ENCODE results near the gene GPC6. TPM values are rescaled to one million over a fixed set of nuclear protein-coding genes. Genes with fewer than 3 reads are reported as not detected.

Gene GPC6
- total RNA-seq, 3 donors from 2014 or later (not counting 1 experiment from before 2014, with no cell fraction given) = not detected

- no CpG with 5 or more reads among the region's 1 CpG for WGBS (ENCODE audit: insufficient coverage)
- TF ChIP-seq CTCF (IDR thresholded peaks at IDR 0.05) = no peak
- H3K4me3 Mint-ChIP-seq = no peak overlapping the region
- Histone ChIP-seq H3K4me3 (ENCODE audit: low read length) (no peak overlapping the region), H3K27ac (ENCODE audit: low read length) (no peak overlapping the region), H3K27me3 (ENCODE audit: control insufficient read depth, insufficient read depth, low read length) (peaks cover 2% of the 10 kb centered on the region), H3K4me1 (ENCODE audit: control insufficient read depth, insufficient read depth, low read length) (no peaks in the 10 kb centered on the region), H3K9me3 (ENCODE audit: control insufficient read depth, insufficient read depth, low read length) (no peaks in the 10 kb centered on the region), H3K36me3 (ENCODE audit: control insufficient read depth, insufficient read depth, low read length) (no peaks in the 10 kb centered on the region)
- no peak for DNase-seq
- H3K9me3 Mint-ChIP-seq = peaks cover 3% of the 10 kb centered on the region in 2 donors
- intact Hi-C loops (cut with micrococcal nuclease) = no loop called here
- ATAC-seq = peak in 1 of 3 donors; percentile 18
- H3K4me1 Mint-ChIP-seq = peaks cover 12% of the 10 kb centered on the region in 2 donors
- H3K27me3 Mint-ChIP-seq (ENCODE audit: low read depth in 2 of 2) = peaks cover 10 to 19% of the 10 kb centered on the region in 2 donors
- no peak overlapping the region for H3K27ac Mint-ChIP-seq
- no peaks in the 10 kb centered on the region for H3K36me3 Mint-ChIP-seq
Measured at GRCh38 chr13:94419304-94419924, 1192.8 kb downstream of the GPC6 start.

GRCh38 chr13:94419925-94420305, 1193.3 kb downstream of the GPC6 start:
- Mint-ChIP-seq H3K27ac (no peak overlapping the region), H3K27me3 (ENCODE audit: low read depth in 2 of 2) (peaks cover 12 to 14% of the 10 kb centered on the region in 2 donors), H3K4me1 (peaks cover 12% of the 10 kb centered on the region in 2 donors), H3K4me3 (no peak overlapping the region), H3K9me3 (peaks cover 3% of the 10 kb centered on the region in 2 donors), H3K36me3 (no peaks in the 10 kb centered on the region)
- 20% methylated on average over 1 of the region's 1 CpG for WGBS (ENCODE audit: insufficient coverage)
- Histone ChIP-seq H3K27ac (ENCODE audit: low read length) (no peak overlapping the region), H3K27me3 (ENCODE audit: control insufficient read depth, insufficient read depth, low read length) (peaks cover 2% of the 10 kb centered on the region), H3K4me3 (ENCODE audit: low read length) (no peak overlapping the region), H3K36me3 (ENCODE audit: control insufficient read depth, insufficient read depth, low read length) (no peaks in the 10 kb centered on the region), H3K4me1 (ENCODE audit: control insufficient read depth, insufficient read depth, low read length) (no peaks in the 10 kb centered on the region), H3K9me3 (ENCODE audit: control insufficient read depth, insufficient read depth, low read length) (no peaks in the 10 kb centered on the region)
- TF ChIP-seq CTCF (IDR thresholded peaks at IDR 0.05) = no peak
- intact Hi-C loops (cut with micrococcal nuclease) = no loop called here
- DNase-seq (no peak), ATAC-seq (no peak)

GRCh38 chr13:94427313-94427953, 1200.8 kb downstream of the GPC6 start:
- TF ChIP-seq CTCF (IDR thresholded peaks at IDR 0.05) = no peak
- H3K9me3 ChIP-seq (ENCODE audit: control insufficient read depth, insufficient read depth, low read length) = no peaks in the 10 kb centered on the region
- Mint-ChIP-seq H3K36me3 (no peaks in the 10 kb centered on the region), H3K27ac (no peak overlapping the region), H3K27me3 (ENCODE audit: low read depth in 2 of 2) (peaks cover 0 to 4% of the 10 kb centered on the region in 2 donors), H3K4me1 (no peaks in the 10 kb centered on the region), H3K9me3 (no peaks in the 10 kb centered on the region), H3K4me3 (no peak overlapping the region)
- ATAC-seq = no peak
- no peak for DNase-seq
- intact Hi-C loops (cut with micrococcal nuclease) = no loop called here
- H3K27me3 ChIP-seq (ENCODE audit: control insufficient read depth, insufficient read depth, low read length) = no peaks in the 10 kb centered on the region
- no peak overlapping the region for H3K27ac ChIP-seq (ENCODE audit: low read length)
- H3K4me1 ChIP-seq (ENCODE audit: control insufficient read depth, insufficient read depth, low read length) = no peaks in the 10 kb centered on the region
- no peak overlapping the region for H3K4me3 ChIP-seq (ENCODE audit: low read length)
- 78% methylated on average over 5 of the region's 5 CpGs for WGBS (ENCODE audit: insufficient coverage)
- H3K36me3 ChIP-seq (ENCODE audit: control insufficient read depth, insufficient read depth, low read length) = no peaks in the 10 kb centered on the region

Data from natural killer cell (primary cell).